ENCODE results near the gene CALD1. TPM values are rescaled to one million over a fixed set of nuclear protein-coding genes. Genes with fewer than 3 reads are reported as not detected.

Gene CALD1
- total and polyA plus RNA-seq, 2 experiments from 2014 or later = 132 to 842 TPM

DNA sequence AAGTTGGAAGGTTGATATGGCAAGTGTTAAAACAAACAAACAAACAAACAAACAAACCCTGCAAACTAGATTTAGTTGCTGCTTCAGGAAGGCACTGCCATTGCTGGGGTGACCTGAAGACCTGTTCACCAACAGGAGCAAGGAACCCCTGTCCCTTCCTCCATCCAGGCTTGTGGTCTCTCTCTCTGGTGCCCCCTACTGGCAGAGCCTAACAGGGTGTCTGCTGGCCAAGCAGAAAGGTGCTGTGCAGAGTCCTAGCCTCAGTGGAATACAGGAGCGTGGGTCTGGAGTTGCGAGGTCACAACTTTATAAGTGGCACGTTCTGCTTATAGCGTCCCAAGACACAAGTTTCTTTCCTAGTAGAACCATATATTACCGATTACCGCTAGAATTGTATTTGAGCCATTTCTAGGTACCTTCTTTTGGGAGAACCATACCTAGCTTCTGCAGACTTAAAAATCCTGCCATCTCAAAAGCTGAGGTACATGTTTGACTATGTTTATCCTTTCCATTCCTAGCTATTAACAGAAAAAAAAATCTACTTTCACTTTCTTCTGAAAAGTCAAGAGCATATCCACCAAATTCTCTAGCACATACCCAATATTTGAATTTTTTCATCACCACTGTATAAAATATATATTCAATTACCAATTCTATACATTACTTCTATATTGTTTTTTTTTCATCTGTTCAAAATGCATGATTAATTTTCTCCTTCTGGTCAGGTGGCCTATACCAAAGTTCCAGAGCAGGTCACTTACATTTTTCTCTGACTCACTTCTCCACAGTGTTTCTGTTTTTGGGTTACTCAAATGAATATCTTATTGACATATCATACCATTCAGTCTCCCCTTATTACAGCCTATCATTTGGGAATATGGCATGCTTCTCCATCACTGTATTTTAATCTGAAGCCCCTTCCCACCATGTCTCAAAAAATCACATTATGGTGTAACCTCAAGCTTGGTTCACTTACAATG is 29.1 kb upstream of the CALD1 start:
- Mint-ChIP-seq H3K36me3 (ENCODE audit: low read depth) (no peaks in the 10 kb centered on the region), H3K4me3 (no peak overlapping the region), H3K4me1 (peaks cover under 1% of the 10 kb centered on the region; the same call in 2 of the 3 replicates), H3K27ac (no peak overlapping the region), H3K9me3 (no peaks in the 10 kb centered on the region), H3K27me3 (ENCODE audit: insufficient read depth, low read depth, poor library complexity) (peaks cover 1% of the 10 kb centered on the region)
- Histone ChIP-seq H3K4me3 (no peak overlapping the region), H3K36me3 (ENCODE audit: insufficient read depth) (no peaks in the 10 kb centered on the region), H4K20me1 (replicated peaks; ENCODE audit: insufficient read depth) (no peaks in the 10 kb centered on the region), H3K27ac (ENCODE audit: low read depth) (no peak overlapping the region), H3K9me2 (ENCODE audit: insufficient read depth) (peaks cover 6% of the 10 kb centered on the region), H2AFZ (peak overlapping the region; percentile 43; the same call in 1 of the 2 replicates), H3K4me2 (no peak overlapping the region), H3K79me2 (replicated peaks; ENCODE audit: insufficient read depth) (no peaks in the 10 kb centered on the region), H3K4me1 (ENCODE audit: insufficient read depth) (0 out of 2 replicates have a peak, but pooled peaks cover under 1% of the 10 kb centered on the region), H3K27me3 (ENCODE audit: insufficient read depth) (no peaks in the 10 kb centered on the region), H3F3A (replicated peaks; ENCODE audit: low read depth) (no peaks in the 10 kb centered on the region)
- TF ChIP-seq ZNF462 (CRISPR knock-in tag; IDR thresholded peaks at IDR 0.05) (no peak), CREB1 (CRISPR knock-in tag; IDR thresholded peaks at IDR 0.05; ENCODE audit: low read depth) (0 out of 2 replicates have a peak, but pooled peaks have one; percentile 9), STAT1 (IDR thresholded peaks at IDR 0.05; ENCODE audit: unreplicated experiment) (no peak), ZNF331 (CRISPR knock-in tag; IDR thresholded peaks at IDR 0.05; ENCODE audit: low read depth) (no peak), CTCF (conservative IDR thresholded peaks at IDR 0.05; ENCODE audit: low read depth in 2 of 2) (peak; percentile 86 to 92)
- peak; percentile 100 for ATAC-seq
- peak; percentile 90 for DNase-seq (ENCODE audit: low spot score)

Data from GM23338 (cell line).